H1 (cell line): ENCODE measurements around the gene HLX. TPM values are rescaled to one million over a fixed set of nuclear protein-coding genes. Genes with fewer than 3 reads are reported as not detected.
A peak's percentile ranks its signal among the peaks of the same experiment; 100 is the strongest.

Experiments
- CTCF ChIA-PET: fragments of 300-600 bp; sonication (Branson Sonifier 250); formaldehyde crosslinking; loops from one replicate; lab custom pipeline; 2021; ENCODE audit not compliant: partially characterized antibody; lab: Charles Lee
- POLR2A ChIA-PET: fragments of 300-600 bp; sonication (Branson Sonifier 250); formaldehyde crosslinking; loops from one replicate; lab custom pipeline; 2021; ENCODE audit warnings: inconsistent platforms; ENCODE audit not compliant: partially characterized antibody; lab: Charles Lee
- DNase-seq, 2 experiments: peaks; one replicate each; pipeline versions ENCODE4 v3.0.0 to v3.0.0-alpha.2; 2010 to 2022; ENCODE audit warnings: low spot score in 2 of 2, low read depth in 1 of 2, mixed read lengths in 1 of 2
- FAIRE-seq: peaks from 2 replicates; lab custom pipeline; 2011; peaks lifted over from hg19 to GRCh38; lab: Jason Lieb, UNC
- H2AFZ ChIP-seq: 2 replicates; pipeline ENCODE4 v1.8.1; 2012; ENCODE audit warnings: low read length, inconsistent platforms
- H2AK5ac ChIP-seq: 2 replicates; pipeline ENCODE4 v1.6.1; 2013; ENCODE audit warnings: low read depth, low read length
- H2BK120ac ChIP-seq: replicated peaks from 2 replicates; pipeline ENCODE3; 2013; ENCODE audit warnings: low read depth, low read length, inconsistent platforms
- H2BK12ac ChIP-seq: 2 replicates; pipeline ENCODE4 v1.6.1; 2013; ENCODE audit warnings: low read depth, low read length
- H2BK15ac ChIP-seq: 2 replicates; pipeline ENCODE4 v1.6.1; 2013; ENCODE audit warnings: low read length
- H2BK20ac ChIP-seq: 2 replicates; pipeline ENCODE4 v1.6.1; 2013; ENCODE audit warnings: low read length
- H2BK5ac ChIP-seq: 2 replicates; pipeline ENCODE4 v1.6.1; 2013; ENCODE audit warnings: low read depth, low read length
- H3K14ac ChIP-seq: 2 replicates; pipeline ENCODE4 v1.6.1; 2013; ENCODE audit warnings: inconsistent platforms; ENCODE audit not compliant: insufficient read length
- H3K18ac ChIP-seq: 2 replicates; pipeline ENCODE4 v1.6.1; 2013; ENCODE audit warnings: low read length; ENCODE audit errors: extremely low read depth
- H3K23ac ChIP-seq: 2 replicates; pipeline ENCODE4 v1.6.1; 2013; ENCODE audit warnings: inconsistent platforms; ENCODE audit not compliant: insufficient read length
- H3K23me2 ChIP-seq: 2 replicates; pipeline ENCODE4 v1.6.1; 2013; ENCODE audit warnings: low read depth, low read length
- H3K27ac ChIP-seq: 2 replicates; pipeline ENCODE4 v1.6.1; 2011; ENCODE audit warnings: low read depth, low read length, inconsistent platforms
- H3K27me3 ChIP-seq, 4 experiments: replicated peaks in 1 of 4; 1 replicate in 1 of 4; 2 replicates in 3 of 4; pipeline versions ENCODE4 v1.6.1 to v1.8.1; 2011 to 2013; ENCODE audit warnings: low read length in 3 of 4, mild to moderate bottlenecking in 3 of 4, inconsistent platforms in 2 of 4, mixed read lengths in 2 of 4, moderate library complexity in 1 of 4; ENCODE audit not compliant: control insufficient read depth in 3 of 4, insufficient read depth in 3 of 4; ENCODE audit errors: extremely low read depth in 1 of 4
- H3K36me3 ChIP-seq, 4 experiments: 2 replicates each; pipeline versions ENCODE4 v1.6.1 to v1.8.1; 2011 to 2013; ENCODE audit warnings: mild to moderate bottlenecking in 4 of 4, low read length in 3 of 4, moderate library complexity in 2 of 4, control low read depth in 1 of 4, inconsistent platforms in 1 of 4; ENCODE audit not compliant: insufficient read depth in 4 of 4, control insufficient read depth in 2 of 4
- H3K4ac ChIP-seq: replicated peaks from 2 replicates; pipeline ENCODE3; 2013; ENCODE audit warnings: low read length, low read depth, mixed read lengths, inconsistent platforms; ENCODE audit not compliant: insufficient read length
- H3K4me1 ChIP-seq, 4 experiments: replicated peaks in 1 of 4; 1 replicate in 1 of 4; 2 replicates in 3 of 4; pipeline versions ENCODE4 v1.6.1 to v1.8.1; 2011 to 2013; ENCODE audit warnings: low read length in 3 of 4, inconsistent platforms in 2 of 4, mixed read lengths in 1 of 4; ENCODE audit not compliant: insufficient read depth in 4 of 4, control insufficient read depth in 3 of 4
- H3K4me2 ChIP-seq, 2 experiments: 2 replicates each; pipeline versions ENCODE4 v1.6.1 to v1.8.1; 2011 to 2013; ENCODE audit warnings: low read depth in 2 of 2, low read length in 2 of 2, control low read depth in 1 of 2, inconsistent platforms in 1 of 2, mild to moderate bottlenecking in 1 of 2; ENCODE audit not compliant: insufficient read depth in 1 of 2
- H3K4me3 ChIP-seq, 4 experiments: fragments of 200-600, 300-600 bp in 1 of 4; sonication (generic), shearing (Covaris generic), sonication (Bioruptor Twin) in 1 of 4; 2 replicates each; pipeline versions ENCODE4 v1.5.1 to v1.8.1; 2011 to 2016; ENCODE audit warnings: low read length in 4 of 4, low read depth in 3 of 4, control low read depth in 2 of 4, inconsistent platforms in 2 of 4, mild to moderate bottlenecking in 2 of 4, mixed read lengths in 1 of 4, moderate library complexity in 1 of 4; ENCODE audit not compliant: insufficient read depth in 2 of 4; ENCODE audit errors: extremely low read depth in 1 of 4
- H3K56ac ChIP-seq: replicated peaks from 2 replicates; pipeline ENCODE3; 2013; ENCODE audit warnings: low read depth, mild to moderate bottlenecking, mixed read lengths, low read length, inconsistent platforms; ENCODE audit not compliant: insufficient read length
- H3K79me1 ChIP-seq: 2 replicates; pipeline ENCODE4 v1.6.1; 2013; ENCODE audit warnings: low read depth, low read length, control low read depth
- H3K79me2 ChIP-seq, 2 experiments: 2 replicates each; pipeline versions ENCODE4 v1.6.1 to v1.8.1; 2012 to 2013; ENCODE audit warnings: low read length in 2 of 2, mild to moderate bottlenecking in 2 of 2, inconsistent platforms in 1 of 2; ENCODE audit not compliant: insufficient read depth in 2 of 2, control insufficient read depth in 1 of 2
- H3K9ac ChIP-seq, 4 experiments: replicated peaks in 1 of 4; 1 replicate in 1 of 4; 2 replicates in 3 of 4; pipeline versions ENCODE4 v1.6.1 to v1.8.1; 2011 to 2013; ENCODE audit warnings: low read depth in 3 of 4, low read length in 3 of 4, control low read depth in 2 of 4, mild to moderate bottlenecking in 2 of 4, moderate library complexity in 2 of 4, inconsistent platforms in 1 of 4; ENCODE audit errors: extremely low read depth in 1 of 4
- H3K9me3 ChIP-seq, 2 experiments: 2 replicates each; pipeline versions ENCODE4 v1.6.1 to v1.8.1; 2012 to 2013; ENCODE audit warnings: mild to moderate bottlenecking in 2 of 2, moderate library complexity in 2 of 2, control low read depth in 1 of 2, inconsistent platforms in 1 of 2, low read depth in 1 of 2, low read length in 1 of 2, mixed read lengths in 1 of 2; ENCODE audit not compliant: insufficient read depth in 2 of 2
- H4K20me1 ChIP-seq, 2 experiments: replicated peaks in 1 of 2; 2 replicates each; pipeline versions ENCODE3 to v1.8.1; 2011 to 2013; ENCODE audit warnings: inconsistent platforms in 2 of 2, low read length in 2 of 2, mild to moderate bottlenecking in 1 of 2; ENCODE audit not compliant: insufficient read depth in 2 of 2, control insufficient read depth in 1 of 2
- H4K5ac ChIP-seq: 2 replicates; pipeline ENCODE4 v1.6.1; 2013; ENCODE audit warnings: low read length, low read depth, mixed read lengths, inconsistent platforms; ENCODE audit not compliant: insufficient read length
- H4K8ac ChIP-seq: 2 replicates; pipeline ENCODE4 v1.8.0; 2013; ENCODE audit warnings: mild to moderate bottlenecking, moderate library complexity, low read length, inconsistent platforms; ENCODE audit not compliant: insufficient read depth; ENCODE audit errors: extremely low read depth
- H4K91ac ChIP-seq: replicated peaks from 2 replicates; pipeline ENCODE3; 2013; ENCODE audit warnings: low read length, mixed read lengths, inconsistent platforms; ENCODE audit not compliant: insufficient read length
- ASH2L ChIP-seq: fragments of 200-600, 300-600 bp; sonication (generic); IDR thresholded peaks from one replicate; pipeline ENCODE4 v1.7.1; 2017; ENCODE audit warnings: low read length
- CTBP2 ChIP-seq: IDR thresholded peaks from 2 replicates; pipeline ENCODE4 v1.7.0; 2011; ENCODE audit warnings: borderline replicate concordance, mild to moderate bottlenecking, moderate library complexity, mixed read lengths, low read length; ENCODE audit not compliant: insufficient read depth, insufficient read length
- EZH2 ChIP-seq: fragments of 200-600 bp; sonication (generic); IDR thresholded peaks from 2 replicates; pipeline ENCODE4 v1.7.1; 2012; ENCODE audit warnings: low read depth, mild to moderate bottlenecking, moderate library complexity, low read length, inconsistent platforms; ENCODE audit not compliant: severe bottlenecking
- RBBP5 ChIP-seq: IDR thresholded peaks from 2 replicates; pipeline ENCODE4 v1.7.1; 2012; ENCODE audit warnings: low read depth, mild to moderate bottlenecking, inconsistent platforms, low read length, moderate library complexity, borderline replicate concordance
- RNF2 ChIP-seq: fragments of 200-900, 300-1000 bp; sonication (generic); IDR thresholded peaks from 2 replicates; pipeline ENCODE4 v1.7.1; 2016; ENCODE audit warnings: borderline replicate concordance, low read depth, mild to moderate bottlenecking, antibody characterized with exemption, low read length; ENCODE audit not compliant: poor library complexity, severe bottlenecking; ENCODE audit errors: missing control alignments
- SUZ12 ChIP-seq: fragments of 200-600 bp; sonication (generic); IDR thresholded peaks from 2 replicates; pipeline ENCODE4 v1.6.1; 2012; ENCODE audit warnings: mild to moderate bottlenecking, inconsistent platforms, low read length, moderate library complexity, mixed read lengths
- WGBS, 2 experiments: shearing (Covaris generic) in 1 of 2; methylation state at CpG; one replicate each; pipeline versions ENCODE4 v1.1.6 to v1.1.7; 2013 to 2015; ENCODE audit warnings: low lambda C conversion rate in 2 of 2, mixed read lengths in 2 of 2, inconsistent platforms in 1 of 2, low coverage in 1 of 2, missing lambda C conversion rate in 1 of 2; ENCODE audit not compliant: insufficient replicate concordance in 2 of 2, insufficient coverage in 1 of 2, insufficient read length in 1 of 2; ENCODE audit errors: extremely low coverage in 1 of 2, missing lambda C conversion rate in 1 of 2; 5-methylcytosine and 5-hydroxymethylcytosine counted together
- polyA plus RNA-seq, 7 experiments: library from polyadenylated mRNA; depleted of rRNA in 3 of 7; stranded (reverse) in 5 of 7; unstranded in 2 of 7; fragments of >200 nt in 5 of 7; fragments of 200-250 nt in 2 of 7; gene quantifications; 1 replicate in 5 of 7; 2 replicates in 1 of 7; 4 replicates in 1 of 7; pipeline versions ENCODE4 v1.2.1 to v1.2.3, GENCODE V29; 2011 to 2013; ENCODE audit warnings: missing spikeins in 2 of 7, mixed read lengths in 2 of 7
- total RNA-seq: library from RNA; stranded (reverse); fragmentation: NEBNext Ultra II Directional; extraction: Animal tissue kit (Norgen Biotek cat#: 25700); gene quantifications from 2 replicates; pipeline ENCODE4 v1.2.1, GENCODE V29; 2021

Gene HLX
- total and polyA plus RNA-seq, 2 of the 8 experiments (the other 6 are each of a cell fraction or from before 2014, with no cell fraction given), result 0.11 to 0.30 TPM

DNA sequence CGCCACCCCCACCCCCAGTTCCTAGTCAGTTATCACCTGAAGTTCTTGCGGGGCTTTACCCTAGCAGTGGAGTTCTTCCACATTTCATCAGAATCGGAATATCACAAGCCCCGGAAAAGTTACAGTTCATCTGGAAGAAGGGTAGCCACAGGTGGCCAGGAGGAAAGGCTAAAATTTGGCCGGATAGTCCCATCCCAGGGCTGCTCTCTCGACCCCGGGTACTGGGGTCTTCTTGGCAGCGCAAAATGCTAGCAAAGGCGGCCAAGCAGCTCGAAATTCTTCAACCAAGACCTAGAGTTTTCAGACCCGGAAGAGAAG is 7.9 kb downstream of the HLX start:
- H4K20me1 ChIP-seq, result peaks cover 53 to 58% of the 10 kb centered on the region in 2 experiments
- ChIA-PET CTCF (interaction anchor here (1.1 to 3.8 kb wide), 4 partner anchors 8 to 29 kb away, joined by 3 to 32 read pairs (median 8); no protein-coding TSS in a partner anchor), POLR2A (interaction anchor here (1.3 kb wide), 1 partner anchor 9 kb away, joined by 12 read pairs; no protein-coding TSS in a partner anchor)
- peak overlapping the region; percentile 61 to 78 for H3K4me2 ChIP-seq
- no peak overlapping the region for H2BK5ac ChIP-seq
- 5% methylated on average over 8 of the region's 11 CpGs; no CpG with 5 or more reads in 1 of the 2 experiments for WGBS, 2 experiments
- H2AFZ ChIP-seq, result no peak overlapping the region
- no peak overlapping the region for H3K18ac ChIP-seq
- no peak overlapping the region for H2BK120ac ChIP-seq
- H2BK12ac ChIP-seq, result no peak overlapping the region
- H4K8ac ChIP-seq, result no peak overlapping the region
- no peak for FAIRE-seq
- no peak overlapping the region for H2BK15ac ChIP-seq
- no peaks in the 10 kb centered on the region for H3K79me2 ChIP-seq
- no peak overlapping the region for H3K4ac ChIP-seq
- H3K23ac ChIP-seq, result no peak overlapping the region
- no peaks in the 10 kb centered on the region for H3K9me3 ChIP-seq
- H3K27ac ChIP-seq, result no peak overlapping the region
- peaks cover 0 to 5% (median 0%) of the 10 kb centered on the region in 4 experiments; a peak in 1 of 8 replicates for H3K36me3 ChIP-seq
- H3K56ac ChIP-seq, result no peak overlapping the region
- no peaks in the 10 kb centered on the region; the same call in 1 of the 2 replicates for H3K79me1 ChIP-seq
- TF ChIP-seq SUZ12, result peak; percentile 93; the same call in 1 of the 2 replicates
- no peak for TF ChIP-seq RBBP5
- TF ChIP-seq ASH2L, result no peak
- peak; percentile 18 for TF ChIP-seq CTBP2
- peak; percentile 73 for TF ChIP-seq EZH2
- TF ChIP-seq RNF2, result peak; percentile 46
- H4K91ac ChIP-seq, result no peak overlapping the region
- no peak overlapping the region for H3K9ac ChIP-seq
- peak overlapping the region in 1 of 4 experiments; percentile 47; a peak in 3 of 8 replicates for H3K4me3 ChIP-seq
- no peak overlapping the region for H2BK20ac ChIP-seq
- no peak overlapping the region for H4K5ac ChIP-seq
- H3K27me3 ChIP-seq, result peaks cover 94 to 100% (median 100%) of the 10 kb centered on the region in 4 experiments
- DNase-seq, result no peak
- H3K14ac ChIP-seq, result no peak overlapping the region
- H3K23me2 ChIP-seq, result peaks cover 4% of the 10 kb centered on the region; the same call in 1 of the 2 replicates
- no peak overlapping the region for H2AK5ac ChIP-seq
- peaks cover 7 to 44% (median 21%) of the 10 kb centered on the region in 4 experiments for H3K4me1 ChIP-seq
